HEK293 (cell line): ENCODE results near the gene GJC1.

Source experiments
- CTCF ChIA-PET: fragments of 350-600 bp; formaldehyde crosslinking; extraction: SDS; loops from one replicate; lab custom pipeline; 2021; ENCODE audit warnings: antibody characterized with exemption; lab: Yijun Ruan, JAX
- POLR2A ChIA-PET: fragments of 300-600 bp; formaldehyde crosslinking; extraction: SDS; loops from one replicate; lab custom pipeline; 2020; ENCODE audit warnings: antibody characterized with exemption, inconsistent platforms; lab: Yijun Ruan, JAX
- H3K27ac ChIP-seq: fragments of 200-500 bp; sonication (Bioruptor generic); 2 replicates; pipeline ENCODE4 v1.5.1; 2014; ENCODE audit warnings: low read depth, low read length, control low read depth, inconsistent platforms; ENCODE audit errors: extremely low read depth
- H3K36me3 ChIP-seq, 2 experiments: fragments of 200-500 bp in 1 of 2; sonication (Bioruptor generic) in 1 of 2; 1 replicate in 1 of 2; 2 replicates in 1 of 2; pipeline ENCODE4 v1.5.1; 2014 to 2017; ENCODE audit warnings: inconsistent platforms in 2 of 2, low read length in 2 of 2; ENCODE audit not compliant: control insufficient read depth in 2 of 2, insufficient read depth in 1 of 2
- H3K4me1 ChIP-seq: fragments of 200-500 bp; sonication (Bioruptor generic); 2 replicates; pipeline ENCODE4 v1.5.1; 2014; ENCODE audit warnings: mild to moderate bottlenecking, low read length, inconsistent platforms; ENCODE audit not compliant: control insufficient read depth, insufficient read depth
- H3K4me3 ChIP-seq: 2 replicates; pipeline ENCODE4 v1.5.1; 2011; ENCODE audit warnings: low read depth, mild to moderate bottlenecking, control low read depth, low read length, moderate library complexity
- H3K9me3 ChIP-seq: fragments of 200-500 bp; sonication (Bioruptor generic); 2 replicates; pipeline ENCODE4 v1.5.1; 2014; ENCODE audit warnings: low read depth, low read length, inconsistent platforms; ENCODE audit not compliant: control insufficient read depth, insufficient read depth
- HOXD13 ChIP-seq: sonication (generic); formaldehyde crosslinking; IDR thresholded peaks from 2 replicates; pipeline ENCODE4 v1.8.0; 2022; ENCODE audit warnings: missing genetic modification reagents, borderline replicate concordance
- KLF16 ChIP-seq: fragments of 450-650 bp; formaldehyde crosslinking; IDR thresholded peaks from 2 replicates; pipeline ENCODE4 v1.5.1; 2017; ENCODE audit warnings: missing biosample characterization, missing genetic modification characterization
- SCRT1 ChIP-seq: fragments of 450-650 bp; formaldehyde crosslinking; IDR thresholded peaks from 2 replicates; pipeline ENCODE4 v1.5.1; 2016; ENCODE audit warnings: missing biosample characterization, missing genetic modification characterization, borderline replicate concordance
- SP3 ChIP-seq: fragments of 450-650 bp; formaldehyde crosslinking; IDR thresholded peaks from 2 replicates; pipeline ENCODE4 v1.5.1; 2016; ENCODE audit warnings: missing biosample characterization, missing genetic modification characterization
- ZIC2 ChIP-seq: fragments of 450-650 bp; formaldehyde crosslinking; IDR thresholded peaks from 2 replicates; pipeline ENCODE4 v1.5.1; 2016; ENCODE audit warnings: missing biosample characterization, missing genetic modification characterization
- ZNF121 ChIP-seq: fragments of 450-650 bp; formaldehyde crosslinking; IDR thresholded peaks from 2 replicates; pipeline ENCODE4 v1.5.1; 2016; ENCODE audit warnings: missing biosample characterization, missing genetic modification characterization
- ZNF140 ChIP-seq: fragments of 450-650 bp; formaldehyde crosslinking; IDR thresholded peaks from 2 replicates; pipeline ENCODE4 v1.5.1; 2016; ENCODE audit warnings: missing biosample characterization, missing genetic modification characterization
- ZNF157 ChIP-seq: fragments of 450-650 bp; formaldehyde crosslinking; IDR thresholded peaks from 2 replicates; pipeline ENCODE4 v1.5.1; 2016; ENCODE audit warnings: missing biosample characterization, missing genetic modification characterization
- ZNF214 ChIP-seq: fragments of 450-650 bp; formaldehyde crosslinking; IDR thresholded peaks from 2 replicates; pipeline ENCODE4 v1.5.1; 2017; ENCODE audit warnings: missing biosample characterization, mild to moderate bottlenecking, missing genetic modification characterization, borderline replicate concordance
- ZNF341 ChIP-seq: fragments of 450-650 bp; formaldehyde crosslinking; IDR thresholded peaks from 2 replicates; pipeline ENCODE4; 2016; ENCODE audit warnings: low read depth, missing biosample characterization, missing genetic modification characterization
- ZNF426 ChIP-seq: fragments of 450-650 bp; formaldehyde crosslinking; IDR thresholded peaks from 2 replicates; pipeline ENCODE4 v1.5.1; 2017; ENCODE audit warnings: missing biosample characterization, missing genetic modification characterization, mild to moderate bottlenecking, inconsistent platforms, moderate library complexity
- ZNF561 ChIP-seq: fragments of 450-650 bp; IDR thresholded peaks from 2 replicates; pipeline ENCODE4 v1.5.1; 2018; ENCODE audit warnings: missing biosample characterization, missing genetic modification characterization, borderline replicate concordance
- ZNF624 ChIP-seq: fragments of 450-650 bp; formaldehyde crosslinking; IDR thresholded peaks from 2 replicates; pipeline ENCODE4 v1.5.1; 2017; ENCODE audit warnings: missing biosample characterization, missing genetic modification characterization
- ZNF629 ChIP-seq: fragments of 450-650 bp; formaldehyde crosslinking; IDR thresholded peaks from 2 replicates; pipeline ENCODE4 v1.5.1; 2017; ENCODE audit warnings: missing biosample characterization, missing genetic modification characterization
- ZNF664 ChIP-seq: fragments of 450-650 bp; formaldehyde crosslinking; IDR thresholded peaks from 2 replicates; pipeline ENCODE4 v1.5.1; 2016; ENCODE audit warnings: missing biosample characterization, missing genetic modification characterization
- ZNF791 ChIP-seq: fragments of 450-650 bp; formaldehyde crosslinking; IDR thresholded peaks from 2 replicates; pipeline ENCODE4 v1.5.1; 2016; ENCODE audit warnings: missing biosample characterization, missing genetic modification characterization
- TF ChIP-seq, protein P1 (sequence below): fragments of 450-650 bp; formaldehyde crosslinking; IDR thresholded peaks from 2 replicates; pipeline ENCODE4 v1.5.1; 2017; ENCODE audit warnings: missing biosample characterization, missing genetic modification characterization
- TF ChIP-seq, protein P2 (sequence below): fragments of 450-650 bp; formaldehyde crosslinking; IDR thresholded peaks from 2 replicates; pipeline ENCODE4 v1.5.1; 2016; ENCODE audit warnings: missing biosample characterization, missing genetic modification characterization
- TF ChIP-seq, protein P3 (sequence below): fragments of 450-650 bp; formaldehyde crosslinking; IDR thresholded peaks from 2 replicates; pipeline ENCODE4 v1.5.1; 2016; ENCODE audit warnings: missing biosample characterization, missing genetic modification characterization

GJC1 gene

DNA sequence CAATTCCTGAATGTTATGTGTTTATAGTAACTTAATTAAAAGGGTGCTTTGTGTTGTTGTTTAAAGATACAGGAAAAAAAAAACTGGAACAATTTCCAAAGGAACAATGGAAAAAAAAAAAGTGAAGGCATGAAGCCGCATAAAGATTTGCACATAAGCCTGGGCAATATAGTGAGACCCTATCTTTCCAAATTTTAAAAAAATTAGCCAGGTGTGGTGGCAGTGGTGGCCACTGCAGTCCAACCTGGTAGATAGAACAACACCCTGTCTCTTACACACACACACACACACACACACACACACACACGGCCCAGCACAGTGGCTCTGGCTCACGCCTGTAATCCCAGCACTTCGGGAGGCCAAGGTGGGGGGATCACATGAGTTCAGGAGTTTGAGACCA lies 21.9 kb downstream of the GJC1 start:
- H3K27ac ChIP-seq: no peak overlapping the region
- CTCF ChIA-PET: interaction anchor here (0.8 to 2.0 kb wide), 5 partner anchors 11 to 214 kb away, joined by 3 to 15 read pairs (median 3); no protein-coding TSS in a partner anchor
- POLR2A ChIA-PET: no interaction called here
- H3K4me3 ChIP-seq: no peak overlapping the region
- H3K4me1 ChIP-seq: peaks cover 5% of the 10 kb centered on the region; the same call in 1 of the 2 replicates
- peak; percentile 92 for TF ChIP-seq ZNF121 (tag by site-specific recombination)
- TF ChIP-seq ZNF791 (tag by site-specific recombination): no peak
- H3K9me3 ChIP-seq: no peaks in the 10 kb centered on the region
- peaks cover 18 to 36% of the 10 kb centered on the region in 2 experiments for H3K36me3 ChIP-seq

DNA sequence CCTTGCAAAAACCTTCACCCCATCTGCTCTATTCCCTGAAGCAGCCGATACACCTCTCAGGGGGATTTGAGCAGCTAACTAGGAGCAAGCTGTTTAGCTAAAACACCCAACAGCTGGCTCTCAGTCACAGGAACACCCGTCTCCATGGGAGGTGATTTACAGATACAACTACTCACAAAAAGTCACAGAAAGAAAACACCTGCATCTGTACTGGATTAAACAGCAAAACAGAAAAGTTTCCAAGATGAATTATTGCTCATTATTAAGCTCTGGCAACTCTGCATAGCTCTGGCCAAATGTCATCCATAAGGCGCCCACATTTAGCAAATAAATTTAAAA lies 22.3 kb downstream of the GJC1 start:
- Histone ChIP-seq H3K9me3 (no peaks in the 10 kb centered on the region), H3K4me1 (peaks cover 5% of the 10 kb centered on the region; the same call in 1 of the 2 replicates), H3K4me3 (no peak overlapping the region), H3K36me3 (peaks cover 19 to 37% of the 10 kb centered on the region in 2 experiments), H3K27ac (no peak overlapping the region)
- POLR2A ChIA-PET: no interaction called here
- CTCF ChIA-PET: interaction anchor here (0.8 to 2.0 kb wide), 5 partner anchors 10 to 215 kb away, joined by 3 to 15 read pairs (median 3); no protein-coding TSS in a partner anchor
- TF ChIP-seq SP3 (tag by site-specific recombination) (no peak), ZNF140 (tag by site-specific recombination) (no peak), ZNF624 (tag by site-specific recombination) (no peak), KLF16 (tag by site-specific recombination) (no peak), ZNF157 (tag by site-specific recombination) (no peak), ZNF426 (tag by site-specific recombination) (no peak), ZNF561 (no peak), ZNF341 (tag by site-specific recombination) (0 out of 2 replicates have a peak, but pooled peaks have one; percentile 14), ZIC2 (tag by site-specific recombination) (0 out of 2 replicates have a peak, but pooled peaks have one; percentile 10), ZNF629 (tag by site-specific recombination) (no peak), ZNF664 (tag by site-specific recombination) (0 out of 2 replicates have a peak, but pooled peaks have one; percentile 49), HOXD13 (CRISPR knock-in tag) (no peak), ZNF214 (no peak), SCRT1 (peak; percentile 7; the same call in 1 of the 2 replicates)
- TF ChIP-seq, protein P1, sequence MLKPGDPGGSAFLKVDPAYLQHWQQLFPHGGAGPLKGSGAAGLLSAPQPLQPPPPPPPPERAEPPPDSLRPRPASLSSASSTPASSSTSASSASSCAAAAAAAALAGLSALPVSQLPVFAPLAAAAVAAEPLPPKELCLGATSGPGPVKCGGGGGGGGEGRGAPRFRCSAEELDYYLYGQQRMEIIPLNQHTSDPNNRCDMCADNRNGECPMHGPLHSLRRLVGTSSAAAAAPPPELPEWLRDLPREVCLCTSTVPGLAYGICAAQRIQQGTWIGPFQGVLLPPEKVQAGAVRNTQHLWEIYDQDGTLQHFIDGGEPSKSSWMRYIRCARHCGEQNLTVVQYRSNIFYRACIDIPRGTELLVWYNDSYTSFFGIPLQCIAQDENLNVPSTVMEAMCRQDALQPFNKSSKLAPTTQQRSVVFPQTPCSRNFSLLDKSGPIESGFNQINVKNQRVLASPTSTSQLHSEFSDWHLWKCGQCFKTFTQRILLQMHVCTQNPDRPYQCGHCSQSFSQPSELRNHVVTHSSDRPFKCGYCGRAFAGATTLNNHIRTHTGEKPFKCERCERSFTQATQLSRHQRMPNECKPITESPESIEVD (tag by site-specific recombination): peak; percentile 31; the same call in 1 of the 2 replicates
- TF ChIP-seq, protein P2, sequence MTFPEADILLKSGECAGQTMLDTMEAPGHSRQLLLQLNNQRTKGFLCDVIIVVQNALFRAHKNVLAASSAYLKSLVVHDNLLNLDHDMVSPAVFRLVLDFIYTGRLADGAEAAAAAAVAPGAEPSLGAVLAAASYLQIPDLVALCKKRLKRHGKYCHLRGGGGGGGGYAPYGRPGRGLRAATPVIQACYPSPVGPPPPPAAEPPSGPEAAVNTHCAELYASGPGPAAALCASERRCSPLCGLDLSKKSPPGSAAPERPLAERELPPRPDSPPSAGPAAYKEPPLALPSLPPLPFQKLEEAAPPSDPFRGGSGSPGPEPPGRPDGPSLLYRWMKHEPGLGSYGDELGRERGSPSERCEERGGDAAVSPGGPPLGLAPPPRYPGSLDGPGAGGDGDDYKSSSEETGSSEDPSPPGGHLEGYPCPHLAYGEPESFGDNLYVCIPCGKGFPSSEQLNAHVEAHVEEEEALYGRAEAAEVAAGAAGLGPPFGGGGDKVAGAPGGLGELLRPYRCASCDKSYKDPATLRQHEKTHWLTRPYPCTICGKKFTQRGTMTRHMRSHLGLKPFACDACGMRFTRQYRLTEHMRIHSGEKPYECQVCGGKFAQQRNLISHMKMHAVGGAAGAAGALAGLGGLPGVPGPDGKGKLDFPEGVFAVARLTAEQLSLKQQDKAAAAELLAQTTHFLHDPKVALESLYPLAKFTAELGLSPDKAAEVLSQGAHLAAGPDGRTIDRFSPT (tag by site-specific recombination): no peak
- TF ChIP-seq, protein P3, sequence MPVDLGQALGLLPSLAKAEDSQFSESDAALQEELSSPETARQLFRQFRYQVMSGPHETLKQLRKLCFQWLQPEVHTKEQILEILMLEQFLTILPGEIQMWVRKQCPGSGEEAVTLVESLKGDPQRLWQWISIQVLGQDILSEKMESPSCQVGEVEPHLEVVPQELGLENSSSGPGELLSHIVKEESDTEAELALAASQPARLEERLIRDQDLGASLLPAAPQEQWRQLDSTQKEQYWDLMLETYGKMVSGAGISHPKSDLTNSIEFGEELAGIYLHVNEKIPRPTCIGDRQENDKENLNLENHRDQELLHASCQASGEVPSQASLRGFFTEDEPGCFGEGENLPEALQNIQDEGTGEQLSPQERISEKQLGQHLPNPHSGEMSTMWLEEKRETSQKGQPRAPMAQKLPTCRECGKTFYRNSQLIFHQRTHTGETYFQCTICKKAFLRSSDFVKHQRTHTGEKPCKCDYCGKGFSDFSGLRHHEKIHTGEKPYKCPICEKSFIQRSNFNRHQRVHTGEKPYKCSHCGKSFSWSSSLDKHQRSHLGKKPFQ (tag by site-specific recombination): no peak
